Glutamatergic neuron (in vitro differentiated cells): Measurements from ENCODE around the gene STK17A. TPM values are rescaled to one million over a fixed set of nuclear protein-coding genes. Genes with fewer than 3 reads are reported as not detected.

ENCODE experiments used
- DNase-seq: peaks from one replicate; pipeline ENCODE4 v3.0.0; 2022
- H3K27ac Mint-ChIP-seq: one replicate; pipeline ENCODE4 v1.8.0; 2020; ENCODE audit warnings: mild to moderate bottlenecking, mixed read lengths, inconsistent platforms; ENCODE audit not compliant: unreplicated experiment
- H3K27me3 Mint-ChIP-seq: one replicate; pipeline ENCODE4 v1.8.0; 2020; ENCODE audit warnings: mild to moderate bottlenecking, moderate library complexity, mixed read lengths, inconsistent platforms; ENCODE audit not compliant: unreplicated experiment
- H3K36me3 Mint-ChIP-seq: one replicate; pipeline ENCODE4 v1.8.0; 2020; ENCODE audit warnings: mild to moderate bottlenecking, mixed read lengths, inconsistent platforms; ENCODE audit not compliant: unreplicated experiment
- H3K4me1 Mint-ChIP-seq: one replicate; pipeline ENCODE4 v1.8.0; 2020; ENCODE audit warnings: mild to moderate bottlenecking, low read depth, mixed read lengths, inconsistent platforms; ENCODE audit not compliant: unreplicated experiment
- H3K4me3 Mint-ChIP-seq: one replicate; pipeline ENCODE4 v1.8.0; 2020; ENCODE audit warnings: mild to moderate bottlenecking, mixed read lengths, inconsistent platforms; ENCODE audit not compliant: unreplicated experiment
- H3K9me3 Mint-ChIP-seq: one replicate; pipeline ENCODE4 v1.8.0; 2020; ENCODE audit warnings: mild to moderate bottlenecking, moderate library complexity, mixed read lengths, inconsistent platforms; ENCODE audit not compliant: unreplicated experiment
- CTCF ChIP-seq: fragments of 200-600 bp; sonication (generic); IDR thresholded peaks from one replicate; pipeline ENCODE4 v1.5.0; 2021; ENCODE audit not compliant: partially characterized antibody, unreplicated experiment
- total RNA-seq: library from RNA; stranded (reverse); fragmentation: NEBNext Ultra II Directional; extraction: Animal tissue kit (Norgen Biotek cat#: 25700); gene quantifications from one replicate; pipeline ENCODE4 v1.2.1, GENCODE V29; 2021; ENCODE audit not compliant: unreplicated experiment

Gene STK17A
- total RNA-seq, 1 donor from 2014 or later = 26.8 TPM

GRCh38 chr7:43652364-43652763 lies 69.5 kb downstream of the STK17A start:
- Mint-ChIP-seq H3K4me1 (peaks cover 31% of the 10 kb centered on the region), H3K27me3 (no peaks in the 10 kb centered on the region), H3K9me3 (peaks cover 5% of the 10 kb centered on the region), H3K27ac (no peak overlapping the region), H3K4me3 (no peak overlapping the region), H3K36me3 (no peaks in the 10 kb centered on the region)
- TF ChIP-seq CTCF = no peak
- no peak for DNase-seq

- H3K4me3 Mint-ChIP-seq = no peak overlapping the region
- no peaks in the 10 kb centered on the region for H3K9me3 Mint-ChIP-seq
- peaks cover 23% of the 10 kb centered on the region for H3K4me1 Mint-ChIP-seq
- H3K27me3 Mint-ChIP-seq = no peaks in the 10 kb centered on the region
- H3K27ac Mint-ChIP-seq = no peak overlapping the region
- no peaks in the 10 kb centered on the region for H3K36me3 Mint-ChIP-seq
- no peak for TF ChIP-seq CTCF
- no peak for DNase-seq
Observed at GRCh38 chr7:43653466-43653865, 70.6 kb downstream of the STK17A start.

- no peak for DNase-seq
- Mint-ChIP-seq H3K9me3 (no peaks in the 10 kb centered on the region), H3K4me1 (peaks cover 20% of the 10 kb centered on the region), H3K27ac (no peak overlapping the region), H3K4me3 (no peak overlapping the region), H3K36me3 (no peaks in the 10 kb centered on the region), H3K27me3 (no peaks in the 10 kb centered on the region)
- no peak for TF ChIP-seq CTCF
Observed at GRCh38 chr7:43653891-43654504, 71.1 kb downstream of the STK17A start.

- H3K27me3 Mint-ChIP-seq = no peaks in the 10 kb centered on the region
- no peaks in the 10 kb centered on the region for H3K36me3 Mint-ChIP-seq
- no peak overlapping the region for H3K4me3 Mint-ChIP-seq
- DNase-seq = no peak
- TF ChIP-seq CTCF = no peak
- H3K4me1 Mint-ChIP-seq = peaks cover 15% of the 10 kb centered on the region
- no peak overlapping the region for H3K27ac Mint-ChIP-seq
- H3K9me3 Mint-ChIP-seq = no peaks in the 10 kb centered on the region
Observed at GRCh38 chr7:43655584-43655983, 72.7 kb downstream of the STK17A start.

GRCh38 chr7:43656997-43657396 lies 74.1 kb downstream of the STK17A start:
- no peak for TF ChIP-seq CTCF
- Mint-ChIP-seq H3K27ac (no peak overlapping the region), H3K4me1 (peaks cover 10% of the 10 kb centered on the region), H3K36me3 (no peaks in the 10 kb centered on the region), H3K4me3 (no peak overlapping the region), H3K9me3 (no peaks in the 10 kb centered on the region), H3K27me3 (peaks cover 2% of the 10 kb centered on the region)
- DNase-seq = no peak
